Measurements from ENCODE around the gene GALNT17. TPM values are rescaled to one million over a fixed set of nuclear protein-coding genes. Genes with fewer than 3 reads are reported as not detected.

Gene GALNT17
- total RNA-seq, 1 donor from 2014 or later: 95.3 TPM

GRCh38 chr7:71461572-71461971, 329.6 kb downstream of the GALNT17 start:
- Histone ChIP-seq H3K27ac (replicated peaks) (no peak overlapping the region), H3K9me3 (replicated peaks) (no peaks in the 10 kb centered on the region), H3K4me3 (no peak overlapping the region), H3K36me3 (no peaks in the 10 kb centered on the region), H3K27me3 (ENCODE audit: low read depth) (no peaks in the 10 kb centered on the region), H3K4me1 (peaks cover 66% of the 10 kb centered on the region)
- no peak for DNase-seq
- no peak for TF ChIP-seq CTCF (IDR thresholded peaks at IDR 0.05; ENCODE audit: borderline replicate concordance)
- intact Hi-C loops (cut with micrococcal nuclease): no loop called here

- peaks cover 34% of the 10 kb centered on the region for H3K4me1 ChIP-seq
- H3K27me3 ChIP-seq (ENCODE audit: low read depth): no peaks in the 10 kb centered on the region
- no peaks in the 10 kb centered on the region for H3K9me3 ChIP-seq (replicated peaks)
- no peak overlapping the region for H3K4me3 ChIP-seq
- no peak for TF ChIP-seq CTCF (IDR thresholded peaks at IDR 0.05; ENCODE audit: borderline replicate concordance)
- no peak for DNase-seq
- intact Hi-C loops (cut with micrococcal nuclease): no loop called here
- no peak overlapping the region for H3K27ac ChIP-seq (replicated peaks)
- H3K36me3 ChIP-seq: no peaks in the 10 kb centered on the region
Measured at GRCh38 chr7:71465741-71466189, 333.8 kb downstream of the GALNT17 start.

- H3K4me1 ChIP-seq: peaks cover 26% of the 10 kb centered on the region
Measured at GRCh38 chr7:71466448-71467145, 334.7 kb downstream of the GALNT17 start.

GRCh38 chr7:71470326-71470725, 338.4 kb downstream of the GALNT17 start:
- Histone ChIP-seq H3K4me1 (no peaks in the 10 kb centered on the region), H3K27me3 (ENCODE audit: low read depth) (no peaks in the 10 kb centered on the region), H3K9me3 (replicated peaks) (peaks cover 6% of the 10 kb centered on the region), H3K27ac (replicated peaks) (no peak overlapping the region), H3K36me3 (no peaks in the 10 kb centered on the region), H3K4me3 (no peak overlapping the region)
- no peak for TF ChIP-seq CTCF (IDR thresholded peaks at IDR 0.05; ENCODE audit: borderline replicate concordance)
- no peak for DNase-seq
- intact Hi-C loops (cut with micrococcal nuclease): no loop called here

More at GRCh38 chr7:71466448-71467145, 334.7 kb downstream of the GALNT17 start:
- no peaks in the 10 kb centered on the region for H3K9me3 ChIP-seq (replicated peaks)
- TF ChIP-seq CTCF (IDR thresholded peaks at IDR 0.05; ENCODE audit: borderline replicate concordance): no peak
- H3K27ac ChIP-seq (replicated peaks): no peak overlapping the region
- no peak overlapping the region for H3K4me3 ChIP-seq
- H3K27me3 ChIP-seq (ENCODE audit: low read depth): no peaks in the 10 kb centered on the region
- DNase-seq: no peak
- no peaks in the 10 kb centered on the region for H3K36me3 ChIP-seq
- intact Hi-C loops (cut with micrococcal nuclease): no loop called here

- Histone ChIP-seq H3K9me3 (replicated peaks) (peaks cover 6% of the 10 kb centered on the region), H3K36me3 (no peaks in the 10 kb centered on the region), H3K4me1 (no peaks in the 10 kb centered on the region), H3K27me3 (ENCODE audit: low read depth) (no peaks in the 10 kb centered on the region), H3K27ac (replicated peaks) (no peak overlapping the region), H3K4me3 (no peak overlapping the region)
- DNase-seq: no peak
- no peak for TF ChIP-seq CTCF (IDR thresholded peaks at IDR 0.05; ENCODE audit: borderline replicate concordance)
- intact Hi-C loops (cut with micrococcal nuclease): no loop called here
Measured at GRCh38 chr7:71470830-71471229, 338.9 kb downstream of the GALNT17 start.
